ENCODE data around the gene RIPPLY3. TPM values are rescaled to one million over a fixed set of nuclear protein-coding genes. Genes with fewer than 3 reads are reported as not detected.

Gene RIPPLY3
- total and polyA plus RNA-seq, 7 donors = not detected

GRCh38 chr21:36966821-36967768, 39.4 kb upstream of the RIPPLY3 start:
- Histone ChIP-seq H3K4me3 (peak overlapping the region; percentile 84), H3K9me3 (no peaks in the 10 kb centered on the region), H3K36me3 (ENCODE audit: insufficient read depth in 1 of 2, low read depth in 1 of 2) (no peaks in the 10 kb centered on the region), H3K27ac (peak overlapping the region; percentile 75), H3K4me1 (peaks cover 6% of the 10 kb centered on the region), H3K27me3 (ENCODE audit: insufficient read depth in 3 of 3, low read length in 2 of 3) (no peaks in the 10 kb centered on the region)
- no peak for TF ChIP-seq CTCF (IDR thresholded peaks at IDR 0.05)
- ATAC-seq (peak in 2 of 4 donors; percentile 15), DNase-seq (no peak)
- 15 to 28% (median 20%) methylated on average over 20 to 34 of the region's 34 CpGs for WGBS, 3 donors
- intact Hi-C loops (cut with DNase I) = no loop called here

- H3K4me3 ChIP-seq = no peak overlapping the region
- no peak for ATAC-seq
- no peak for DNase-seq
- H3K27me3 ChIP-seq (ENCODE audit: insufficient read depth in 3 of 3, low read length in 2 of 3) = no peaks in the 10 kb centered on the region
- TF ChIP-seq CTCF (IDR thresholded peaks at IDR 0.05) = no peak
- intact Hi-C loops (cut with DNase I) = no loop called here
- H3K9me3 ChIP-seq = no peaks in the 10 kb centered on the region
- 53 to 71% (median 57%) methylated on average over 4 of the region's 4 CpGs for WGBS, 3 donors
- peak overlapping the region; percentile 4 for H3K27ac ChIP-seq
- no peaks in the 10 kb centered on the region for H3K36me3 ChIP-seq (ENCODE audit: insufficient read depth in 1 of 2, low read depth in 1 of 2)
- H3K4me1 ChIP-seq = peaks cover 6% of the 10 kb centered on the region
Measured at GRCh38 chr21:36968414-36968813, 38.1 kb upstream of the RIPPLY3 start.

GRCh38 chr21:36968976-36969375, 37.5 kb upstream of the RIPPLY3 start:
- intact Hi-C loops (cut with DNase I) = no loop called here
- H3K27me3 ChIP-seq (ENCODE audit: insufficient read depth in 3 of 3, low read length in 2 of 3) = no peaks in the 10 kb centered on the region
- DNase-seq (no peak), ATAC-seq (no peak)
- peaks cover 6% of the 10 kb centered on the region for H3K4me1 ChIP-seq
- H3K27ac ChIP-seq = no peak overlapping the region
- no peak overlapping the region for H3K4me3 ChIP-seq
- no peaks in the 10 kb centered on the region for H3K36me3 ChIP-seq (ENCODE audit: insufficient read depth in 1 of 2, low read depth in 1 of 2)
- H3K9me3 ChIP-seq = no peaks in the 10 kb centered on the region
- no peak for TF ChIP-seq CTCF (IDR thresholded peaks at IDR 0.05)
- WGBS, 3 donors = 90 to 98% (median 93%) methylated on average over 1 of the region's 1 CpG

- 89 to 94% (median 93%) methylated on average over 14 of the region's 14 CpGs for WGBS, 3 donors
- ATAC-seq = no peak
- intact Hi-C loops (cut with DNase I) = no loop called here
Measured at GRCh38 chr21:36973986-36974850, 32.3 kb upstream of the RIPPLY3 start.

More at GRCh38 chr21:36973986-36974850, 32.3 kb upstream of the RIPPLY3 start:
- Histone ChIP-seq H3K4me1 (peaks cover 9% of the 10 kb centered on the region), H3K9me3 (no peaks in the 10 kb centered on the region), H3K27me3 (ENCODE audit: insufficient read depth in 3 of 3, low read length in 2 of 3) (no peaks in the 10 kb centered on the region), H3K36me3 (ENCODE audit: insufficient read depth in 1 of 2, low read depth in 1 of 2) (no peaks in the 10 kb centered on the region), H3K27ac (no peak overlapping the region), H3K4me3 (no peak overlapping the region)
- no peak for DNase-seq
- no peak for TF ChIP-seq CTCF (IDR thresholded peaks at IDR 0.05)
